Stimulated activated CD4-positive, alpha-beta T cell treated with anti-CD3 and anti-CD28 coated beads, Interleukin-1b, Interleukin-23, amount 100 ng/mL, for 1 hour (primary cell): ENCODE results near the gene AGPAT3.

Source experiments
- DNase-seq, 2 donors: peaks; one replicate each; pipeline ENCODE4 v3.0.0-alpha.2; 2020; ENCODE audit warnings: low read depth in 2 of 2

AGPAT3 gene

GRCh38 chr21:43974791-43975468 lies 109.9 kb downstream of the AGPAT3 start:
- no peak for DNase-seq

GRCh38 chr21:43975469-43976098 lies 110.6 kb downstream of the AGPAT3 start:
- DNase-seq, result peak; percentile 51 to 66

DNA sequence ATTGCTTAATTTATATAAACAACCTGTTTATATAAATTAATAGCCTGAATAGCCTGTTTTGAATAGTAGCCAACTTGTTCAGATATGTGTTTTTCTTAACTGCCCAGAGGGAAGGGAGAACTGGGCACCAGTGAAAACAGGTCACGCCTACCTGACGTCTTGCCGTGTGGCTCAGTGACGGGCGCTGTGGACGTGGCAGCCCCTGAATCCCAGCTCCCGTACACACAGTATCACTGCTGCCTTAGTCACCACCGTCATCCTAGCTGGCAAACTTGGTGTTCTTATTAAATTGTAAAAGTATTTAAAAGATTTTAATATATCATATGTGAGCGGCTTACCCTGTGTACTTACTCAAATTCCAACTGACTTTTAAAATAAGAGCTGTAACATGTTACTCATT lies 111.6 kb downstream of the AGPAT3 start:
- no peak for DNase-seq

- DNase-seq, result no peak
Observed at GRCh38 chr21:43978060-43978459, 113.0 kb downstream of the AGPAT3 start.

- DNase-seq, result no peak
Observed at GRCh38 chr21:43979654-43980053, 114.6 kb downstream of the AGPAT3 start.

DNA sequence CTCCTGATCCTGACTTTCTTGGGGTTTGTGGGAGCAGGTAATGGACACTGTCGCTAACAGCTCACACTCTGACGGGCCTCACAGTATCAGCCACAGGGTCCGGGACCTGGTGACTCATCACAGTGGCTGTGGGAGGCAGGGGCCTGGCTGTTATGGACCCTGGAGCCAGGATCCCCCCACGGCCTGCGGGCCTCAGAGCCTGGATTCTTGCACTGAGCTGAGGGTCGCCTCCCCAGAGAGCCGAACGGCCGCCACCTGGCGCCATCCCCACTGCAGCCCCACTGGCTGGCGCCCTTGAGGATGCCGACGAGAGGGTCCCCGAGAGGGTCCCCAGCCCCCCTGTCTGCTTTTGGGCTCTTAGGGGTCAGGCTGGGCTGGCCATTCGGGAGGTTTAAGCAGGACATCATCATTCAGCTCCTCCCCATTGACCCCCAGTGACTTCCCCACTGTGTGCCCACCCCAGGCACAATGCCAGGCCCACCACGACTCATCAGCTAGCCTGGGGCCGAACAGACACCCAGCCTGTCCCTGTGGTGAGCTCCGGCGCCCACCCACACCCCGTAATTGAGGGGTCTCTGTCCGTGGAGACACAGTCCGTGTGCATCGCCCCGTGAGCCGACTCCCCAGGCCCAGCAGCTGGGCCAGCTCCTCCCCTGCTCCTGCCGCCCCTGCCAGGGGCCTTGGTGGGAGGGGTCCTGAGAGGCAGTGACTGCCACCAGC lies 116.3 kb downstream of the AGPAT3 start:
- no peak for DNase-seq

DNA sequence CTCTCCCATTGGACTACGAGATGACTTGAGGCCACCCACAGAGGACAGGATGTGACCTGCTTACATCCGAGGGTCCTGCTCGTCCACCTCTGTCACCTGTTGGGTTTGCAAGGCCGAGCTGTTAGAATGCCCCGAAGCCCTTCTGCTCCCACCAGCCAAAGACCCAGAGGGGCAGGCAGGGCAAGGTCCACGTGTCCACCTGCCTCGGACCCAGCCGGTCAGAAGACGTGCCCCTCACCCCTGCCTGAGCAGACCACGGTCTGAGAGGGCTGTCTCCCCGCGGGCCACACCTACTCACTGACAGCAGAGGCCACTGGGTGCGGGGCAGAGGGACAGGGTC lies 116.8 kb downstream of the AGPAT3 start:
- no peak for DNase-seq

- no peak for DNase-seq
Observed at GRCh38 chr21:43982489-43983078, 117.6 kb downstream of the AGPAT3 start.

DNA sequence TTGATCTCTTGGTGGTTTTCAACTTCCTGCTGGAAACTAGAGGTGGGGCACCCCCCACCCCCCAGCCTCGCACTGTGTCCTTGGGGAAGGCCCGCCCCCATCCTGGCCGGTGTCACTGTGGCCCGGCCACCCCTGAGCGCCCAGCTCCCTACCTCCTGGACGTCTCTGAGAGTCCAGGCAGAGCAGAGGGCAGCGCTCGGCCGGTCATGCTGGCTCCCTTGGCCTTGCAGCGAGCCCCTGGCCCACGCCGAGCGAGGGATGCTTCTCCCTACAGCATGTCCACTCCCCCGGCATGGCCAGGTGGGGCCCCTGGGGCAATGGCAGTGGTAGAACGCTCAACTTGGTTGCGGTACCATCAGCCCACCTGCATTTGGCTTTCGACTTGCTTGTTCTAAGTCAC lies 118.4 kb downstream of the AGPAT3 start:
- DNase-seq, result no peak

- no peak for DNase-seq
Observed at GRCh38 chr21:43983860-43984420, 118.9 kb downstream of the AGPAT3 start.

DNA sequence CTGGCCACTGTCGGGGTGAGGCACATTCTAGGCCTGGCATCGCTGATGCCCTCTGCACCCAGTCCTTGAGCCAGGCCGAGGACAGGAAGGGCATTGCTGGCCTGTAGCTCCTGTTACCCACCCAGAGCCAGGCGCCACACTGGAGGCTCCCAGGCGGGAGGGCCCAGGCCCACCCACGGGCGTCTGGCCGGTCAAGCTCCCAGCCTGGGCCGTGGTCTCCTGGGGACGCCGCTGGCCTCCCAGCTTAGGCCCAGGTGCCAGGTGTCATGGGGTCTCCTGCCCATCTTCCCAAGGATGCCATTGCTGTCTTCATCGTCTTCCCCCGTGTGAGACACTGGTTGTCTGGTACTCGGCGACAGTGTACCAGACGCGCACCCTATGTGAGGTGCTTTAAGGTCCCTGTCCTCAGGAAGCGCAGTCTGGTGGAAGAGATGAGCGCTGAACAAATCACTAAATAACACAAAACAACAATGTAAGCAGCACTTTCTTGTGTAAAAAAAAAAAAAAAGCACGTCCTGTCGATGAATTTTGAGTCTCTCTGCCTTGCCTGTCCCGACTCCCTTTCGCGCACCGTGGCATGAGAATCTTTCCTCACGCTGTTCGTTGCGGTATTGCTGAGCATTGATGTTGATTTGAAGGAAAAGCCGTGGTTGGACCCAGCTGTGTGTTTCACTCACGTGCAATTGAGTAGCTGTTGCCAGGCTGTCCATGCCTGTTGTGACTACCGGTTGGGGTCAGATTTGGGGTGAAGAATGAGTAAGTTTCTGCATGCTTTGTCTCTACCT lies 120.1 kb downstream of the AGPAT3 start:
- DNase-seq, result no peak

GRCh38 chr21:43985690-43986251 lies 120.7 kb downstream of the AGPAT3 start:
- DNase-seq, result no peak

DNA sequence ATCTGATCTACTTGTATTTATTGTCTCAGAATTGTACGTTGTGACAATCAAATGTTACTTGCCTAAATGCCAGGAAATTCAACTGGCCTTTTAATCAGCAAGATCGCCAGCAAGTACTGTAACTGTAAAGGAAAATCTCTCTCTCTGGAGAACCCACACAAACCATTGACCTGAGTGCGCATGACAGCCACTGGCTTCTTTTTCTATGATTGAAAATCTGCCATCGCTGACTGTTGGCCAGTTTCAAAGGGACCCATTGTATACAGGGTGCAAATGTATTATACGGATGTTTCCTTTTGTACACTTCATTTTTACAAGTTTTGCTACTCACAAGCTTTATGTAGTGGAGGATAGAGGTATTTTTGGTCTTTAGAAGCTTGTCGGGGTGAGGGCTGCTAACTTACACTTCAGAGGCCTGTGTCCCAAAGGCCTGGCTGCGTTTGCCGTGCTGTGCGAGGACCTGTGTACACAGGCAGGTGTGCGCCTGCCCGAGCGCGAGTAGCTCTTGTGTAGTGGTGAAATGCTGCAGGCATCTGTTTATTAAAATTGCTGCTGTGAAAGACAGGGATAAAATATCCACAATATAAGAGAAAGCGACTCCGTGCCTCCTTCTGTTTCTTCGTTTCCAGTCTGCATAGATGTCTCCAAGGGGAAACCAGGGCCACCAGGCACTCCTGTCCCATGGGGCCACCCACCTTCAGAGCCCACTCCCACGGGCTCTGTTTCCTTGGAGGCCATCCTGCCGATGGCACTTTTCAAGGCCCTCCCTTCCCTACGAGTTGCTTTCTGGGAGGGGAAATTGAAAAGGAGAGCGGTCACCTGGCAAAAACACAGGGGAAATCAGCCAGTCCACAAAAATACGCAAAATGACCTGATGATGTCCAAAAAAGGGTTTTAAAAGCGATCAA lies 121.8 kb downstream of the AGPAT3 start:
- DNase-seq, result no peak

GRCh38 chr21:43987509-43987908 lies 122.5 kb downstream of the AGPAT3 start:
- DNase-seq, result no peak

DNA sequence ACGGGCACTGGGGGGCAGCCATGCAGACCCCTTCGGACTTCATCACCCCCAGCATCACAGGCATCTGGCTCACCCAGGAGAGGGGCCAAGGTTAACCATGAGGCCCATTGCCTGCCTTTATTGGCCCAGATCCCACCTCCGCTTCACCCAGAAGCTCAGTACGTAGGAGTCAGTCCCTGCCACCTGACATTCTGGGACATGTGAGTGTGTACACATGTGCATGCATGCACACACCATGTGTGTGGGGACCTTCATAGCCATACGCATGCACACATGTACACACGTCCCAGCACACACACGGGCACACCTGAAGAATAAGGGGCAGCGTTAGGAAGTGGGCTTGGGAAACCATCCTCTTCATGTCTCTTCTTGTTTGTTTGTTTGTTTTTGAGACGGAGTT lies 123.0 kb downstream of the AGPAT3 start:
- DNase-seq, result no peak

DNA sequence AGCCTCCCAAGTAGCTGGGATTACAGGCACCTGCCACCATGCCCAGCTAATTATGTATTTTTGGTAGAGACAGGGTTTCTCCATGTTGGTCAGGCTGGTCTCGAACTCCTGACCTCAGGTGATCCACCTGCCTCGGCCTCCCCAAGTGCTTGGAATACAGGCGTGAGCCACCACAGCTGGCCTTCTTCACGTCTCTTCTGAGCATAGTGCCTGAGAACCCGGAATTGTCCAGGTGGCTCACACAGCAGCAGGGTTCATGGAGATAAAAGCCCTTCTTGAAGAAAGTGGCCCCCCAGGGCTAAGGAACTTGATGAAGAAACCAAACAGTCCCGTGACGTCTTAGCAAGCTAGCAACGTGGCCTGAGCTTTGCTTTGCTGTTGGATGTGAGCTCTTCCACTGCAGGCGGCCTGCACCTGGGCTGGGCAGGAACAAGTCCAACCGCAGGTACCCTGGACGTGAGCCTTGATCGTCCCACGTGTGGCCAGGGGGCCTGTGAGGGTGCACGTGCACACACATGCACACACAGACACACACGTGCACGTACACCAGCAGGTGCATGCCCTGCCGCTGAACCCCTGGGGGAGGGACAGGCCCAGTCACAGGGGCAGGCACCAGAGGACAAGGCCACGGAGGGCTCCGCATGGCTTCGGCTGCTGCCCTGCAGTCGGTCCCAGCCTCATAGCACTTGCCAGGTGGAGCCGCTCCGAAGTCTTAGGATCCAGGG lies 123.6 kb downstream of the AGPAT3 start:
- DNase-seq, result no peak

- DNase-seq, result no peak
Observed at GRCh38 chr21:43989401-43989800, 124.4 kb downstream of the AGPAT3 start.

DNA sequence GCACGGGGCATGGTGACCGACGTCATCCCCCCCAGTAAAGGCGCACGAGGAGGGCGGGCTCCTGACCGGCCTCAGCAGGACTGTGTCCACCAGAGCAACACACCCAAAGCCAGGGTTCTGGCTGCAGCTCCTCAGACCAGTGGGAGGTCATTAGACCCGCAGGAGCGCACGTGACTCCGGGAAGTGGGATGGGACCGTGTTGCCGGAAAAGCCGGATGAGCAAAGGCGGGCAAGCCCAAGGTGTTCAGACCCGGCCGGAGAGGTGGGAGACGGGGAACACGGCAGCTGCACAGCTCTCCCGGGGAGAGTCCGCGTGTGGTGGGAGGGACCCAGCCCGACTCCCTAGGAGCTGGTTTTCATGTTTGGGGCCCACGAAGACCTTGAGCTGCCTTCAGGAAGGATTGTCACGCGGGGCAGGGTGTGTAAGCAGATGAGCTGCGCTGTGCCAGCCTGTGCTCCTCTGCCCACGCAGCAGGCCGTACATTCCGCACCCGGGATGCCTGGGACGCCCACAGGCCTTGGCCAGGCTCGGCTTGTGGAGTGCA lies 126.5 kb downstream of the AGPAT3 start:
- no peak for DNase-seq

DNA sequence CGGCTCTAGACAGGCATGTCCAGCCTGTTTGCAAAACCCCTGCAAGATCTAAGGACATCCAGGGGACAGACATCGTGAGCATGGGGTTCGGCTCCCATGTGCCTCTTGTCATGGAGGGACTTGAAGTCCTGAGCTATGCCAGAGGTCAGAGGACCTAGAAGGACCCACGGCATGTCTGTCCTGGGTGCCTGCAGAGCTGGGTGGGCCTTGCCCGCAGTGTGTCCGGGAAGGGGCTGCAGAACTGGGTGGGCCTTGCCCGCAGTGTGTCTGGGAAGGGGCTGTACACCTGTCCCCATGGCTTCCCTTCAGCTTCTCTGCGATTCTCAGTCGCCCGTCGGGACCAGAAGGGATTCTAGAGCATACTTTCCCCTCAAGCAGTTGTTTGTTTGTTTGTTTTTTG lies 127.1 kb downstream of the AGPAT3 start:
- no peak for DNase-seq
